GM19238 (cell line): ENCODE data around the gene ATF2.

Experiments used
- DNase-seq: peaks from one replicate; pipeline ENCODE4 v3.0.0; 2011; ENCODE audit warnings: low spot score; ENCODE audit not compliant: insufficient read length

Gene ATF2, protein sequence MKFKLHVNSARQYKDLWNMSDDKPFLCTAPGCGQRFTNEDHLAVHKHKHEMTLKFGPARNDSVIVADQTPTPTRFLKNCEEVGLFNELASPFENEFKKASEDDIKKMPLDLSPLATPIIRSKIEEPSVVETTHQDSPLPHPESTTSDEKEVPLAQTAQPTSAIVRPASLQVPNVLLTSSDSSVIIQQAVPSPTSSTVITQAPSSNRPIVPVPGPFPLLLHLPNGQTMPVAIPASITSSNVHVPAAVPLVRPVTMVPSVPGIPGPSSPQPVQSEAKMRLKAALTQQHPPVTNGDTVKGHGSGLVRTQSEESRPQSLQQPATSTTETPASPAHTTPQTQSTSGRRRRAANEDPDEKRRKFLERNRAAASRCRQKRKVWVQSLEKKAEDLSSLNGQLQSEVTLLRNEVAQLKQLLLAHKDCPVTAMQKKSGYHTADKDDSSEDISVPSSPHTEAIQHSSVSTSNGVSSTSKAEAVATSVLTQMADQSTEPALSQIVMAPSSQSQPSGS

DNA sequence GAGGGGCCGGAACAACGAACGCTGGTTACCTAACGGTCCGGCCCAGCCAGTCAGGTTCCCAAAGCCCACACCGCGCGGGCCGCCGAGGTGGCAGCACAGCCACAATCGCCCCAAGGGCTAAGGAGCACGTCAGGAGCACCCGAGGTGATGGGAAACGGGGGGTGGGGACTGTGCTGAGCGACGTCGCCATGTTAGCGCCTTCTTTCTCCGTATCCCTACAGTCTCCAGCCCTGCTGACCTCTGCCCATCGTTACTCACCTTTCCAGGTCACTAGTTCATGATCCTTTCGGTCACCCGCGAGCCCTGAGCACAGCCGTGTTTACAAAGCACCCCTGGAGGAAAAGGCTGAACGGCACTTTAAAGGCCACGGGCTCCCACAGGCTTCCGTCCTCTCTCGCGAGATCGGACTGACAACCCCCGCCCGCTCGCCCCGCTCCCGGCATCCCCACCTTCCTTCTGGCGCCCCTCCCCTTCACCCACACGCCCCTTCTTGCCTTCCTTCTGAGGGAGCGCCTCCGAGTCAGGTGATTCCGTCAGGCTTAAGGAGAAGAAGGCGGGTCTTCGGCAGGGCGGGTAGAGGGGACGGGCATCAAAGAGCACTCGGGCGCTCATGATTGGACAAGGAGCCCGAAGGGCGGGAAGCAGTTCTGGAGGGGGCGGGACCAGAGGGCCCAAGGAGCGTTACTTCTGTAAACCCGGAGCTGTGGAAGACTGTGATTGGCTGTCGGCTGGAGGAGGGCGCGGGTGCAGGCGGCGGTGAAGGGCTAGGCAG is at the start of gene ATF2:
ATF2 (minus strand) TSS at position 412 of the 772 bp plus-strand sequence. CDS start 31,760 bp downstream, outside the sequence.
- DNase-seq, result peak; percentile 82

GRCh38 chr2:175207741-175208438 is 39.9 kb upstream of the ATF2 start:
- DNase-seq, result no peak

- no peak for DNase-seq
Observed at GRCh38 chr2:175206866-175207265, 38.9 kb upstream of the ATF2 start.

DNA sequence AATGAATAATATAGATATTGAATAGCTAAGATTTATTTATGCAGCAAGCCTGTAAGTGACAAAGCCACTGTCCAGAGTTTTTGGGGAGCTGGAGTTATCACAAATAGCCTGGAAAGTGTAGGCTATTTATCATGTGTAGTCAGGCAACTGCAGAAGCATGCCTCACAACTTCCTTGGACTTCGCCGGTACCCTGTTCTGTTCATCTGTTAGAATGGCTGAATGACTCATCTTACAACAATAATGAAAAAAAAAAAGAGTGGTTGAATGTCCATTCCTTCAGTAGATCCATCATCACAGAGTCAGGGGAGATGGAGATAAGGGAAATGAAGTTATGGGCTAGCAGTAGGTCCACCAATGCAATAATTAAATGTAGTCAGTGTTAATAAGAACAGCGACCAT is 37.5 kb upstream of the ATF2 start:
- DNase-seq, result no peak

DNA sequence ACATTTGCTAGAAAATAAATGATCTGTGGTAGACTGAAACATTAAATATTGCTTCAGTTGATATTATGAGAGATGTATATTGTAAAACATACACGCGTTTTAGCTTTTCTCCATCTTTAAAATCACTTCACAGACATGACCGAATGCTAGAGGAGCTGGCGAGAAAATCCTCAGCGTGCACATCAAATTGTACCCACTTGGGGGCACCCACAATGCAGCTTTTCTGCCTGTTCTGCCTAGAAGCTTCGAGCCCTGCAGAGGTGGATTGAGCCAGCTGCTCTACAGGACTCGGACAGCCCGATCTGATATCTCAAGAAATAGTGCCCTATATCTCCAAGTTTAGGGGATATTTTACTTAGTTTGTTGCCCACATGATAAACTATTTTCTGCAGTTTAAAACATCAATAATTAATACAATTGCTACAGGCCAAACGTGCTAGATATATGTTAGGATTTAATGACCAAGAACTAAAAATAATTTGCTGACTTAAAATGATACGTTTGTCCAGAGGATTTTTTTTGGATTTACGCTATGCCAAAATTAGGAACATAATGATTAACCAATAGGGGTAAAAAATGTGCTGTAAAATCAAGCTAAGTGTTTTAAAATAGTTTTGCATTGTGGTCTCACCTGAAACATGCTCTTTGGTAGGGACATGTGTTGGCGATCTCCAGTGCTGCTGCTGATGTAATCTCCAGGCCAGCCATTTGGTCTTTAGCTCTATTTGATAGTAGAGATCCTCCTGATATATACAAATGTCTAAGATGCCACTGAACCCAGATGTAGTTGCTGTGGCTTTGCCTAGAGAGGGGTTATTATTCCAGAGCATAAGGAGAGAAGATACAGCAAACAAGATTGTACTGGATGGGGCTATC is 35.9 kb upstream of the ATF2 start:
- DNase-seq, result peak; percentile 14

DNA sequence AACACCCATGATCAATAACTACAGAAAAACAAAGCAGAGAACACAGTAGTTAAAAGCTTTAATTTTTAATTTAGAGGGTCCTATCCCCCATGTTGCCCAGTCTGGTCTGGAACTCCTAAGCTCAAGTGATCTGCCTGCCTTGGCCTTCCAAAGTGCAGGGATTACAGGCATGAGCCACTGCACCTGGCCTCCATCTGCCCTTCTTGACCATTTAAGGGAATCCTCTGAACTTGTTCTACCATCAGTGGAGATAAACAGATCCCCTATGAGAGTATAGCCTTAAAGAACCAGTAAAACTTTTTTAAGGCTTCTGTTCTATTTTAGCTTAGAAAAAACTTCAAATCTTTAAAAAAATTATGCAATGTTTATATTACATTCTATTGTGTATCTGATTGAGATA is 27.0 kb upstream of the ATF2 start:
- DNase-seq, result no peak

DNA sequence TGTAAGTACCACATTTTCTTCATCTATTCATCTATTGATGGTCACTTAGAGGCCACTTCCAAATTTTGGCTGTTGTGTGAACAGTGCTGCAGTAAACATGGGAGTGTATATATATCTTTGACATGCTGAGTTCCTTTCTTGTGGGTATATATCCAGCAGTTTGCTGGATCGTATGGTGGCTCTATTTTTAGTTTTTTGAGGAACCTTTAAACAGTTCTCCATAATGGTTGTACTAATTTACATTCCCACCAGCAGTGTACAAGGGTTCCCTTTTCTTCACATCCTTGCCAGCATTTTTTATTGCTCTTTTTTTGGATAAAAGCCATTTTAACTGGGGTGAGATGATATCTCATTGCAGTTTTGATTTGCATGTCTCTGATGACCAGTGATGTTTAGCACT is 20.8 kb upstream of the ATF2 start:
- DNase-seq, result no peak

DNA sequence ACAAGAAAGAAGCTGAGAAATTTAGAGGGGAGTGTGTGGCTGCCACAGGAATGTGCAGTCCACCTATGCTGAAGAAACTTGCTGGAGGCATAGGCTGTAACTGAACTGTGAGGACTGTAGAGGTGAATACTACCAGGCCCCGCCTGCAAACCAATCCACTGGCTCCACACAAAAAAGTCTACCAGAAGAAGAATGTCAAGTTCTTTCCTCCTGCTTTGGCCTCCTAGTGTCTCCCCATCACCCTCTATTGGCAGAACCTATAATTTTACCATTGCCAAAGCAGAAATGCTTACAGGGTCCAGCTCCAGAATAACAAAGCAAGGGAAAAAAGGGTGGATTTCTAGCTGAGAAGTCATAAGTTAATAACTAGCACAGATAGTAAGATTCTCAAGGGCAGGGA is 19.4 kb upstream of the ATF2 start:
- peak; percentile 7 for DNase-seq

DNA sequence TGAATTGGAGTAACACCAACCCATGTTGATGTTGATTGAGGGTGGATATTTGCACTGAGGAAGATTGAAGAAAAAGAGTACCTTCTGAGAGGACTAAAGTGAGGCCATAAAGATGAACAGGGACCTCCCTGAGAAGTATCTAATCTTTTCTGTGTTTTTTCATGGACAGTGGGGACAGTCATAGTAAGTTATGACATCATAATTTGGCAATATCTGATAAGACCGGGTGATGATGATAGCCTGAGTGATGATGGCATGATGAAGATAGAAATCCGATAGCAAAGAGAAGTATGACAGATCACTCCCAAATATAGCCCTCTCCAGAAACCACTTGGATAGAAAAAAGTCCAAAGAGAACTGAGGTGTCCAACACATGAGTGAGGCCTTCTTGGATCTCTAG is 15.7 kb upstream of the ATF2 start:
- no peak for DNase-seq

DNA sequence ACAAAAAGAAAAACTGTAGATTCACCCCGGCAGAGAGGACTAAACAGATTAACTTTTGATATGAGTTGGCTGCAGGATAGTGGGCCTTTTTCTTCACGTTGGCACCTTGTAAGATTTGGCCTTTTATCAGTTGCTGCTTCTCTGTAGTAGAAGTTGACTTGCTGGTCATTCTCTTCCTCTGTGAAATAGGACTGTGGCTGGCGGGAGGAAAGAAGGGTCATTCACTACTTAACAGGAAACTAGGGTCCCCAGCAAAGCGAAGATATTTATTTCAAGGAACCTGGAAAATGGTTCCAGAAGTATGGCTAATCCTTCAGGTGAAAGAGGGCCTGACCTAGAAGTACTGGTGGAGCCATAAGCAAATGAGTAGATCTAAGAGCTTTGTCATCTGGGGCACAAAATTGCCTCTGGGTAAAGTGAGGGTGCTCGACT is 13.9 kb upstream of the ATF2 start:
- DNase-seq, result no peak

DNA sequence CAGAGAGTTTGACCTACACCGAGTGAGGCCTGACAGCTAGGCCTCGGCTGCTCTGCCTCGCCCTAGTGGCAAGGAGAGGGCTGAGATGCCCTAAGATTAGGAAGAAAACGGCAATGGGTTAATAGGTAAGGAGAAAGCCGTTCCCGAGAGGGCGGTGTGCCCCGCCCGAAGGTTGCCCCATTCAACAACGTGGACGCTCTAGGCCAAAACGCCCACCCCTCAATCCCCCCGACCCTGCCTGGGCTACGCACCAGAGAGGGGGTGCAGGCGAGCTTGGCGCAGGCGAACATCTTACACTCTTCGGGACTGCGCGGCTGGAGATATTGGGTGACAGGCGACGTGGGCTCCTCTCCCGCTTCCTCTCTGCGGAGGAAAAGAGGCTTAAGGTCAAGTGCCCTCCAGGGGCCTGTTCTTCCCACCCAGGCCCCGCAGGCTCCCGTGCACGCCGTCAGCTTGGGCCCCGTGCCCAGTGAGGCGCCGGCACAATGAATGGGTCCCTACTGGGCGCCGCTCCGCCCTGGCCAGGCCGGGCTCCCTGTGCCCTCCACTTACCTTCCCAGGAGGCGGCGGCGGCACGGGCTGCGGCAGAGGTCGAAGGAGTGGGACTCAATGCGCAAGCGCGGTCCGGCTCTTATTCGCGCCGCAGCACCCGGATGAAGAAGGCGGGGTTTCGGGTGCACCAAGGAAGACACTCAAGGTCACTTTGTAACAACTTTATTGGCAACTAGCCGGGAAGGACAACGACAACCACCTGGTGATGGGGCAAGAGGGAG is 13.3 kb upstream of the ATF2 start, which contains the start of gene ATP5MC3:
ATP5MC3 (minus strand) TSS at position 607 of the 773 bp plus-strand sequence; CDS start at position 290, 317 bp downstream.
- peak; percentile 86 for DNase-seq

DNA sequence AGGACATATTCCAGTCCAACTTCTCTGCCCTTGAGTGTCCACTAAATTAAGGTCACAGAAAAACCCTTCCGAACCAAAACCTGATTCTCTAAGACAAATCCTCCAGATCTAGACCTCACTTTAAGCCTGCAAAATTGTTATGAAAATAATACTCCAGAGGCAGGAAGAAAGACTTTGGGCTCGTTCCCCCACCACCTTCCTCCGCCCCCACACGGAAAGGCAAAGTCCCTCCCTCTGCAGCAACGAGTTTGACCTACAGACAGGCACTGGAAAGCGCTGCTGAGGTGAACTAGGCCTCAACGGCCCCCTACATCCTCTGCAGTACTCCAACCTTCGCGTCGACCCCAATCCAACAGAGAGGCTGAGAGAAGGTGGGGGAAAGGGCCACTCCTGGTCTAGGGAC is 12.7 kb upstream of the ATF2 start:
- peak; percentile 11 for DNase-seq

- no peak for DNase-seq
Observed at GRCh38 chr2:175176624-175177023, 8.6 kb upstream of the ATF2 start.

DNA sequence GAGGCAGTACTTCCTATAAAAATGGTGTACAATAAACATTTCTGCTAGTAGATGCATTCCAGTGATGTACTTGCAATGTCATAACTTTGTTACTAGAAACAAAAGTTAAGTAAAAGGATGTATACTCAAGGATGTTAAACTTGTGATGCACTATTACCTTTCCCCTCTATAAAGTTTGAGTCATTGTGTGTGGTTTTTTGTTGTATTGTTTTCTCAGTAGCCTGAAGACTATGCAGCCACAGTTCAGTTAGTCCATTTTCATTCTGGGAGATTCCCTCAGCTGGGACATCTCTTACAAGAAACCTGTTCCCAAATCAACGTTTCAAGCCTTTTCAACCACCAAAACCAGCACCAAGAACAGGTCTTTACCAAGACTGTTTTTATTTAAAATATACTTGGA is 7.9 kb upstream of the ATF2 start:
- no peak for DNase-seq

GRCh38 chr2:175175320-175175719 is 7.3 kb upstream of the ATF2 start:
- no peak for DNase-seq

GRCh38 chr2:175170659-175171304 is 2.8 kb upstream of the ATF2 start:
- no peak for DNase-seq

DNA sequence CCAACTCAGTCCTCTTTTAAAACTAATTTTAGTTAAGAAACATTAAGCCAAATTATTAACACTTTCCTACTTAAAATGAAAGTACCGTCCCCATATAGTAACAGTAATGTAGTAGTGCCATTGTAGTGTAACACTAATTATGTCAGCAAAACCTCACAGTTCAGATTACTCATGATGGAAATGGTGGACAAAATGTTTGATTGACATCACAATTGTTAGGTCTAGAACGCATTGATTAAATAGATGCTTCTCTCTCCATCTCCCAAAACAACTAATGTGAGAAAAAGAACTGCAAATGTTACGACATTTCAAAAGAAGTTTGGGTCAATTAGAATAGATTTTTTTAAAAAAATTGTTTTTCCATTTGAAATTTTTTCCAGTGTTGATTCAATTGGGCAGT is 1.2 kb upstream of the ATF2 start:
- DNase-seq, result no peak

GRCh38 chr2:175168564-175168945 is 552 bp upstream of the ATF2 start:
- no peak for DNase-seq

GRCh38 chr2:175167076-175167791 is 769 bp downstream of the ATF2 start:
- DNase-seq, result peak; percentile 7
